Measurements from ENCODE around the gene OCSTAMP. TPM values are rescaled to one million over a fixed set of nuclear protein-coding genes. Genes with fewer than 3 reads are reported as not detected.

Gene OCSTAMP
- total and polyA plus RNA-seq, 2 donors from 2014 or later = not detected

GRCh38 chr20:46519471-46520068, 30.9 kb downstream of the OCSTAMP start:
- DNase-seq (no peak), FAIRE-seq (no peak)
- TF ChIP-seq CTCF (IDR thresholded peaks at IDR 0.05; ENCODE audit: borderline replicate concordance, extremely low read depth, insufficient read depth) = no peak
- H3K9ac ChIP-seq (ENCODE audit: low read length in 3 of 3) = no peak overlapping the region
- intact Hi-C loops (cut with DNase I) = loop anchor here (5.0 kb wide), 1 partner anchor 158 kb away; no protein-coding TSS in a partner anchor
- no peak overlapping the region for H3K4me3 ChIP-seq (ENCODE audit: low read length in 3 of 3)
- H3K27me3 ChIP-seq (ENCODE audit: control insufficient read depth, insufficient read depth, low read length) = no peaks in the 10 kb centered on the region
- no peaks in the 10 kb centered on the region for H3K36me3 ChIP-seq (ENCODE audit: control insufficient read depth in 2 of 3, insufficient read depth in 3 of 3, low read length in 3 of 3)
- peaks cover 0 to 3% (median 0%) of the 10 kb centered on the region in 3 donors for H3K4me1 ChIP-seq (ENCODE audit: control insufficient read depth in 2 of 3, insufficient read depth in 2 of 3, low read depth in 1 of 3, low read length in 3 of 3)
- no peak overlapping the region for H3K27ac ChIP-seq (ENCODE audit: low read depth in 2 of 2, low read length in 2 of 2)
- no peaks in the 10 kb centered on the region for H3K9me3 ChIP-seq (ENCODE audit: control insufficient read depth in 2 of 3, insufficient read depth in 1 of 3, low read length in 3 of 3)

- intact Hi-C loops (cut with DNase I) = no loop called here
- Histone ChIP-seq H3K36me3 (ENCODE audit: control insufficient read depth in 2 of 3, insufficient read depth in 3 of 3, low read length in 3 of 3) (no peaks in the 10 kb centered on the region), H3K4me1 (ENCODE audit: control insufficient read depth in 2 of 3, insufficient read depth in 2 of 3, low read depth in 1 of 3, low read length in 3 of 3) (no peaks in the 10 kb centered on the region), H3K27me3 (ENCODE audit: control insufficient read depth, insufficient read depth, low read length) (no peaks in the 10 kb centered on the region), H3K4me3 (ENCODE audit: low read length in 3 of 3) (peak within 1 kb of the TSS; percentile 71 to 90 (median 79)), H3K9me3 (ENCODE audit: control insufficient read depth in 2 of 3, insufficient read depth in 1 of 3, low read length in 3 of 3) (no peaks in the 10 kb centered on the region), H3K9ac (ENCODE audit: low read length in 3 of 3) (peak within 1 kb of the TSS in 2 of 3 donors; percentile 38 to 74), H3K27ac (ENCODE audit: low read depth in 2 of 2, low read length in 2 of 2) (no peak within 1 kb of the TSS)
- FAIRE-seq (no peak), DNase-seq (peak; percentile 80 to 92 (median 90))
- TF ChIP-seq CTCF (IDR thresholded peaks at IDR 0.05; ENCODE audit: borderline replicate concordance, extremely low read depth, insufficient read depth) = no peak
Observed at GRCh38 chr20:46512943-46513844, 37.3 kb downstream of the OCSTAMP start, which contains the start of gene ZNF334. Gene ZNF334, minus strand, starts transcription at chr20:46513559. Its CDS starts 1,457 bp downstream, at chr20:46512102.

GRCh38 chr20:46509523-46509922, 40.9 kb downstream of the OCSTAMP start:
- intact Hi-C loops (cut with DNase I) = no loop called here
- Histone ChIP-seq H3K4me1 (ENCODE audit: control insufficient read depth in 2 of 3, insufficient read depth in 2 of 3, low read depth in 1 of 3, low read length in 3 of 3) (no peaks in the 10 kb centered on the region), H3K36me3 (ENCODE audit: control insufficient read depth in 2 of 3, insufficient read depth in 3 of 3, low read length in 3 of 3) (no peaks in the 10 kb centered on the region), H3K27me3 (ENCODE audit: control insufficient read depth, insufficient read depth, low read length) (no peaks in the 10 kb centered on the region), H3K9me3 (ENCODE audit: control insufficient read depth in 2 of 3, insufficient read depth in 1 of 3, low read length in 3 of 3) (no peaks in the 10 kb centered on the region), H3K27ac (ENCODE audit: low read depth in 2 of 2, low read length in 2 of 2) (no peak overlapping the region), H3K4me3 (ENCODE audit: low read length in 3 of 3) (no peak overlapping the region), H3K9ac (ENCODE audit: low read length in 3 of 3) (no peak overlapping the region)
- DNase-seq = no peak
- no peak for FAIRE-seq
- TF ChIP-seq CTCF (IDR thresholded peaks at IDR 0.05; ENCODE audit: borderline replicate concordance, extremely low read depth, insufficient read depth) = no peak

All from kidney (tissue), 14 donors.